ENCODE data around the gene SLC25A38. TPM values are rescaled to one million over a fixed set of nuclear protein-coding genes. Genes with fewer than 3 reads are reported as not detected.

Gene SLC25A38
- total RNA-seq, 1 donor from 2014 or later, result 13.6 TPM

DNA sequence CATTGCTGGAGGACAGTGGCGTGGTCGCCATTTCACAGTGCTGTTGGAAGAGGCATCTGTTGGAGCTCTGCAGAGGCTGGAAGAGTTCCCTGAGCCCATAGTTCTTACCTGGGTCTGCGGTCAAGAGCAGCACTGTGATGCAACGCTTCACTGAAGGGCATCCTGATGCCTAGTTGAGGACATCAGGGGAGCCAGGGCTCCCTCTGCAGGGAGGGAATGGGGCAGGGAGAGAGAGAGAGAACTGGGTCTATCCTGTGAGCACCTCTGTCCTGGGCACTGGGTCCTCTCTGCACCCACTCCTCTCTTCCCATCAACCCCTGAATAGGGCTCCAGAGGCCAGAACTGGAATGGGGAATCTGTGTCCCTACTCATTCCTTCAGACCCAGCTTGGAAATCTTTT, 60.4 kb downstream of the SLC25A38 start:
- Histone ChIP-seq H3K27ac (ENCODE audit: low read depth, low read length) (no peak overlapping the region), H3K9me3 (ENCODE audit: control insufficient read depth in 3 of 3, low read length in 3 of 3) (no peaks in the 10 kb centered on the region), H3K36me3 (ENCODE audit: control insufficient read depth in 3 of 3, insufficient read depth in 3 of 3, low read length in 3 of 3) (no peaks in the 10 kb centered on the region), H3K27me3 (ENCODE audit: control insufficient read depth in 3 of 3, insufficient read depth in 3 of 3, low read length in 3 of 3) (no peaks in the 10 kb centered on the region), H3K4me3 (ENCODE audit: low read length in 3 of 3) (no peak overlapping the region), H3K4me1 (ENCODE audit: control insufficient read depth in 3 of 3, insufficient read depth in 3 of 3, low read length in 3 of 3) (no peaks in the 10 kb centered on the region), H3K9ac (ENCODE audit: low read depth in 1 of 3, low read length in 3 of 3) (no peak overlapping the region)

DNA sequence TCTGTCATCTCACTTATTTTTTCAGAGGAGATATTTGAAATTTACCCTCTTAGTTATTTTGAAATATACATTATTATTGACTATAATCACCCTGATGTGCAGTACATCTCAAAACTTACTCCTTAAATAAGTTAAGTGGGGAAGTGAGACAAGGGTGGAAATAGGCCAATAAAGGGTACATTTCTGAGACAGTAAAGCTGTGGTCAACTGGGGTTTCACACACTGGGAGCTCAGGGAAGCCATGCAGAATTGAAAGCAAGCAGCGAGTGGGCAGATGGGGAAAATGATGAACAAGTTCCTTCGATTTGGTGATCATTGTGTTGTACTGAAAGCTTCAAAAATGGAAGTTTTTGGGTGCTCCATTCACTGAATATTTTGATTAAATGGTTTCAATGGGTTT, 62.8 kb downstream of the SLC25A38 start:
- no peak overlapping the region for H3K27ac ChIP-seq (ENCODE audit: low read depth, low read length)
- H3K9me3 ChIP-seq (ENCODE audit: control insufficient read depth in 3 of 3, low read length in 3 of 3), result no peaks in the 10 kb centered on the region
- no peak overlapping the region for H3K4me3 ChIP-seq (ENCODE audit: low read length in 3 of 3)
- no peaks in the 10 kb centered on the region for H3K27me3 ChIP-seq (ENCODE audit: control insufficient read depth in 3 of 3, insufficient read depth in 3 of 3, low read length in 3 of 3)
- no peaks in the 10 kb centered on the region for H3K4me1 ChIP-seq (ENCODE audit: control insufficient read depth in 3 of 3, insufficient read depth in 3 of 3, low read length in 3 of 3)
- no peak overlapping the region for H3K9ac ChIP-seq (ENCODE audit: low read depth in 1 of 3, low read length in 3 of 3)
- no peaks in the 10 kb centered on the region for H3K36me3 ChIP-seq (ENCODE audit: control insufficient read depth in 3 of 3, insufficient read depth in 3 of 3, low read length in 3 of 3)

DNA sequence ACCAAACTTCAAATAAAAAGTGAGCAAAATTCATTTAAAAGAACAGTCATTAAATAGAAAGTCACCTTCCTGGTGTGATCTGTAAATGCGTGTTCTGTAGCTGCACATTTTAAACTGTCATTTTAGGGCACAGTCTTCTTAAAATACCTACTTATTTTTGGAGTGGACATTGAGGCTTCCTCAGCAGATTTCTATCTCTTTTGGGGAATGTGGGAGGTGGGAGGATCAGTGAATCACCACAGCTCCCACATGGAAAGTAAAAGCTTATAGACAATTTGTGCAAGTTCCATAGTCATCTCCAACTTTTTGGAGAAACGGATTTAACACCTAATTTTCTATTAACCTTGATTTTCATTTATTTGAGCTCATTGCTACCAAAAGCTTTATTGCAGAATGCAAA, 63.3 kb downstream of the SLC25A38 start:
- Histone ChIP-seq H3K4me1 (ENCODE audit: control insufficient read depth in 3 of 3, insufficient read depth in 3 of 3, low read length in 3 of 3) (no peaks in the 10 kb centered on the region), H3K36me3 (ENCODE audit: control insufficient read depth in 3 of 3, insufficient read depth in 3 of 3, low read length in 3 of 3) (no peaks in the 10 kb centered on the region), H3K27me3 (ENCODE audit: control insufficient read depth in 3 of 3, insufficient read depth in 3 of 3, low read length in 3 of 3) (no peaks in the 10 kb centered on the region), H3K9me3 (ENCODE audit: control insufficient read depth in 3 of 3, low read length in 3 of 3) (no peaks in the 10 kb centered on the region), H3K9ac (ENCODE audit: low read depth in 1 of 3, low read length in 3 of 3) (no peak overlapping the region), H3K4me3 (ENCODE audit: low read length in 3 of 3) (no peak overlapping the region), H3K27ac (ENCODE audit: low read depth, low read length) (no peak overlapping the region)

Small RNA genes within 50 kb of the gene (small RNA-seq; reads per million reads assigned to genes)
- gene SNORA6 (not detected), gene SNORA62 (not detected)

Other genes with a start within 250 kb of the SLC25A38 start
- gene CSRNP1, start 229.8 kb upstream of the SLC25A38 start, total RNA-seq, result 8.9 TPM
- 30.8 TPM for gene XIRP1, start 190.8 kb upstream of the SLC25A38 start, total RNA-seq
- 3.1 TPM for gene CX3CR1, start 103.3 kb upstream of the SLC25A38 start, total RNA-seq
- gene CCR8, start 53.7 kb upstream of the SLC25A38 start, total RNA-seq, result not detected
- gene RPSA, start 23.4 kb downstream of the SLC25A38 start, total RNA-seq, result 1,387 TPM
- gene MOBP, start 84.3 kb downstream of the SLC25A38 start, total RNA-seq, result not detected